AG09309 (cell line): ENCODE data around the gene NRXN3.

Experiments used
- DNase-seq: peaks from one replicate; pipeline ENCODE4 v3.0.0-alpha.2; 2010; ENCODE audit warnings: low read depth
- H3K4me3 ChIP-seq: 2 replicates; pipeline ENCODE4 v1.5.1; 2011; ENCODE audit warnings: mild to moderate bottlenecking, low read depth, low read length, moderate library complexity; ENCODE audit not compliant: control insufficient read depth
- TF ChIP-seq, protein P1 (sequence below): IDR thresholded peaks from 2 replicates; pipeline ENCODE4 v1.5.1; 2011; ENCODE audit warnings: mild to moderate bottlenecking, low read depth, low read length, inconsistent platforms; ENCODE audit not compliant: insufficient read depth, control insufficient read depth; ENCODE audit errors: missing control alignments

The NRXN3 gene

DNA sequence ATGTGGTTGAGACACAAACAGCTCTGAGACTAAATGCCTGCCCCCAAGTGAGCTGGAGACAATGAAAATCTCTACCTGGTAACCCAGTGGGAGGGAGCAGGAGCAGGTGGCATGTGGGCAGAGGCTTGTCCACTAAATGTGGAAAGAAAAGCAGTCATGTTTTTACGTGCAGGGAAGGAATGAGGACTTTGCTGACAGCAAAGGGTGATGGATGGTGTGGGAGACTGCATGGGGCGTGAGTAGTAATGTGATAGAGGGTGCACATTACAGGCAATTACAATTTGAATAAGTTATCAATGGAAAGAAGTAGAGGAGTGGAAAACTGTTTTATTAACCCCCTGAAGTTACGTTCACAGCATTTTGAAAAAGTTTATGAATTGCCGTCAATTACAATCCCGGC lies 176.6 kb downstream of the NRXN3 start:
- DNase-seq = no peak
- TF ChIP-seq, protein P1, sequence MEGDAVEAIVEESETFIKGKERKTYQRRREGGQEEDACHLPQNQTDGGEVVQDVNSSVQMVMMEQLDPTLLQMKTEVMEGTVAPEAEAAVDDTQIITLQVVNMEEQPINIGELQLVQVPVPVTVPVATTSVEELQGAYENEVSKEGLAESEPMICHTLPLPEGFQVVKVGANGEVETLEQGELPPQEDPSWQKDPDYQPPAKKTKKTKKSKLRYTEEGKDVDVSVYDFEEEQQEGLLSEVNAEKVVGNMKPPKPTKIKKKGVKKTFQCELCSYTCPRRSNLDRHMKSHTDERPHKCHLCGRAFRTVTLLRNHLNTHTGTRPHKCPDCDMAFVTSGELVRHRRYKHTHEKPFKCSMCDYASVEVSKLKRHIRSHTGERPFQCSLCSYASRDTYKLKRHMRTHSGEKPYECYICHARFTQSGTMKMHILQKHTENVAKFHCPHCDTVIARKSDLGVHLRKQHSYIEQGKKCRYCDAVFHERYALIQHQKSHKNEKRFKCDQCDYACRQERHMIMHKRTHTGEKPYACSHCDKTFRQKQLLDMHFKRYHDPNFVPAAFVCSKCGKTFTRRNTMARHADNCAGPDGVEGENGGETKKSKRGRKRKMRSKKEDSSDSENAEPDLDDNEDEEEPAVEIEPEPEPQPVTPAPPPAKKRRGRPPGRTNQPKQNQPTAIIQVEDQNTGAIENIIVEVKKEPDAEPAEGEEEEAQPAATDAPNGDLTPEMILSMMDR = no peak
- H3K4me3 ChIP-seq = no peak overlapping the region

DNA sequence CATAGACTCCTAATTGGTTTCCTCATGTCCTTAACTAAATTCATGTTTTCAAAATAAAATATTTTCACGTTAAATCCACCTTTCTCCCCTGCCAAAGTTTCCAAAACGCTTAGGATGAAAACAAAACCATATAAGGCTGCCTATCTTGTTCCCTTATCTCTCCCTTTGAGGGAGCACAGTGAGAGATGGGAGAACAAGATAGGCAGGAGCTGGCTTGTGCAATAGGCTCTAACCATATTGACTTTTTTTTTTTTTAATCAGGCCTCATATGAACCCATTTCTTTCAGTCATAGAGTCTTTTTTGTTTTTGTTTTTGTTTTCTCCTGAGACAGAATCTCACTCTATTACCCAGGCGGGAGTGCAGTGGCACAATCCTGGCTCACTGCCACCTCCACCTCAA lies 184.9 kb downstream of the NRXN3 start:
- TF ChIP-seq, protein P1 = no peak
- DNase-seq = no peak
- no peak overlapping the region for H3K4me3 ChIP-seq

DNA sequence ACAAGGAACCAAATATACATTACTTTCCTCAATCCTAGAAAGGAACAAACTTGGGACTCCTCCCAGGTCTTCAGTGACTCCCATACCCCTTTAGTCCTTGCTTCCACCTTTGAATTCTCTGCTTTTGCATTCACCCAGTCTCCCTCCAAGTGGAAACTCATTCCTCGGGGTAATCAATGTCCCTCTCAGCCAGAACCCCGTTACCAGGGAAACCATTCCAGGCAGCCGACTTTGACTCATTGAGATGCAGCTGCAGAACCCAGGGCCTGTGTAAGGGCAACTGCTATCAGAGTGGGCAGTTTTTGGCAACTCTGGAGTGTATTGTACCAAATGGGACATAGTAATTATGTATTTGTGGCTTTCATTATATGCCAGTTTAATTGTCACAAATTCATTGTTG lies 186.2 kb downstream of the NRXN3 start:
- TF ChIP-seq, protein P1 = no peak
- no peak overlapping the region for H3K4me3 ChIP-seq
- DNase-seq = no peak

DNA sequence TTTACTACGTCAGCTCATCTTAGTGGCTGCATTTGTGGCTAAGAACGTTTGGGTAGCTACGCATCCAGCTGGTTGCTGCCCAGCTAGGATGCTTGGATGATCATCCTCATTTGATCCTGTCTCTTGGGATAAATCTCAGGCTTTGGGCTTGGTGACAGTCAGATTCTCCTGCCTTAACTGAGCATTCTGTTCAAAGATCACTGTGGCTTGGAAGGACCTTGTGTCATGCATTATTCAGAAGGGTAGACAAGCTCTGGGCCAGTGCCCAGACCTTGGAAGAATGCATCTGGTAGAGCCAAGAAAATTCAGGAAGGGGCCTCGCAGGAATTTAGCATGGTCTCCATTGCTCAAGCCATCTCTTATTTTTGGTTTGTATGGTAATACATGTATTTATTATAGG lies 188.4 kb downstream of the NRXN3 start:
- H3K4me3 ChIP-seq = no peak overlapping the region
- no peak for DNase-seq
- TF ChIP-seq, protein P1 = no peak

DNA sequence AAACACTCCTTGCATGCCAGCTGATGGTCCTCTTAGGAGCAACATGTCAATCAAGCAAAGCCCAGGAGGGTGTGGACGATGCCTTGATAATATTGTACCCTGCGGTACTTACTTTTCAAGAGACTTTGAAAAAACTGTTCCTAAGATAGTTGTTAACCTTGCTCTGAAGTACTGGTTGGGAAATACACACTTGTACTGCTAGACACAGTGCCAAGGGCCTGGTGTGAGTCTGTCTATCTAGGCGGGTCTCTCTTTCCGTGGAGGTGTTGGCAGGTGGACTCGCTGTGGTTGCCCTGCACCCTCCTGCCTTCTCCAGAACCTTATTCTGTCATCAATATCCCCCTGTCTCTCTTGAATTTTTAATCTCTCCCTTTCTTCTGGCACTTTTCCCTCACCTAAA lies 189.4 kb downstream of the NRXN3 start:
- DNase-seq = no peak

DNA sequence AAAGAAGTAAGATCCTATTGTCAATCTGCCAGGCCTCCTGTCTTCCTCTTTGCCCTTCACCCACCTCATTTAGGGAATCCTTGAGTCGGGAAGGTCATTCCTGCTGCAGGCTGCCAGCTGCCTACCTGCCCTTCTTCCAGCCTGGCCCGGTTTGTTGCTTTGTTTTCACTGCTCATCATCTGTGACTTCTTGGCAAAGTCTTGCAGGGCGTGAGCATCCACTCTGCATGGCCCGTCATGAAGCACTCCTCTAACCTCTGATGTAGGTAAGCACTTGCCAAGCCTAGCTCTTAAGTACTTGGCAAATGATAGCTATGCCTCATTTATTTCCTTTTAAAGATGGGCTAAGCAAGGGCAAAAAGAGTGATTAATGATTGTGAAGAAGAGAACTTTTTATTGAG lies 192.8 kb downstream of the NRXN3 start:
- TF ChIP-seq, protein P1 = no peak
- H3K4me3 ChIP-seq = no peak overlapping the region
- no peak for DNase-seq

More for the DNA sequence above, 189.4 kb downstream of the NRXN3 start:
- H3K4me3 ChIP-seq = no peak overlapping the region
- TF ChIP-seq, protein P1 = no peak

DNA sequence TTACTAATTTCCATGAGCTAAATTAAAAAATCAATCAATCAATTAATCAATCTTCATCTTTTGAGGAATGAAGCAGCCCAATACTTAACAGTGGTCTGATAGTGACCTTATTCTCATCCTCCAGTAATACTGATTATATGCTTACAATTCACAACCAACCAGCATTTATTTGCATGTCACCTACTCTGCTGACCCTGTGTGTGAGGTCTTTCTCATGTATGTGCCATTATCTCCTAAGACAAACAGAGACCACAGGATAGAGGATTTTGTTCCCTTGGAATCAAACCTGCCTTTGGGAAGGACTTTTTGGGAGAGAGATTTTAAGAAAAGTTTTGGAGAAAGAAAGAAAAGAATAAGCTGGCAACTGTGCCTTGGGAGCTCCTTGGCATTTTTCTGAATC lies 197.2 kb downstream of the NRXN3 start:
- no peak for DNase-seq
- H3K4me3 ChIP-seq = no peak overlapping the region
- TF ChIP-seq, protein P1 = no peak
